Lower lobe of right lung (tissue), 2 donors: ENCODE results near the gene ACADS. TPM values are rescaled to one million over a fixed set of nuclear protein-coding genes. Genes with fewer than 3 reads are reported as not detected.

Experiments
- ATAC-seq, 2 donors: fragments of 200-7000 bp; cut with Tn5 transposase; one replicate each; pipeline ENCODE4 v1.9.1; 2020 to 2022; ENCODE audit warnings: mild to moderate bottlenecking in 2 of 2, moderate library complexity in 2 of 2
- DNase-seq: peaks from one replicate; pipeline ENCODE4 v3.0.0-alpha.2; 2020
- H3K27ac ChIP-seq: fragments of 200-600 bp; one replicate; pipeline ENCODE4 v1.8.0; 2022
- H3K27me3 ChIP-seq: fragments of 200-600 bp; one replicate; pipeline ENCODE4 v1.8.0; 2022; ENCODE audit warnings: low read depth
- H3K36me3 ChIP-seq: fragments of 200-600 bp; one replicate; pipeline ENCODE4 v1.8.0; 2022; ENCODE audit warnings: mild to moderate bottlenecking
- H3K4me1 ChIP-seq: fragments of 200-600 bp; one replicate; pipeline ENCODE4 v1.8.0; 2022
- H3K4me3 ChIP-seq: fragments of 200-600 bp; one replicate; pipeline ENCODE4 v1.8.0; 2022; ENCODE audit warnings: mild to moderate bottlenecking
- H3K9me3 ChIP-seq: fragments of 200-600 bp; one replicate; pipeline ENCODE4 v1.8.0; 2022
- CTCF ChIP-seq: fragments of 200-600 bp; IDR thresholded peaks from one replicate; pipeline ENCODE4 v1.8.0; 2022; ENCODE audit warnings: antibody characterized with exemption, mild to moderate bottlenecking
- intact Hi-C: fragments of 100-400 bp; cut with DNase I; formaldehyde crosslinking; loops from one replicate; pipeline ENCODE4 v1.11.0; 2022
- total RNA-seq: library from RNA; stranded (reverse); fragmentation: NEBNext Ultra II Directional; extraction: Animal tissue kit (Norgen Biotek cat#: 25700); gene quantifications from one replicate; pipeline ENCODE4 v1.2.1, GENCODE V29; 2021
- donor health status: DM: no; HTN: yes; CAD: no; lungs with severe emphysema.

ACADS gene
- total RNA-seq, 1 donor from 2014 or later = 24.4 TPM

DNA sequence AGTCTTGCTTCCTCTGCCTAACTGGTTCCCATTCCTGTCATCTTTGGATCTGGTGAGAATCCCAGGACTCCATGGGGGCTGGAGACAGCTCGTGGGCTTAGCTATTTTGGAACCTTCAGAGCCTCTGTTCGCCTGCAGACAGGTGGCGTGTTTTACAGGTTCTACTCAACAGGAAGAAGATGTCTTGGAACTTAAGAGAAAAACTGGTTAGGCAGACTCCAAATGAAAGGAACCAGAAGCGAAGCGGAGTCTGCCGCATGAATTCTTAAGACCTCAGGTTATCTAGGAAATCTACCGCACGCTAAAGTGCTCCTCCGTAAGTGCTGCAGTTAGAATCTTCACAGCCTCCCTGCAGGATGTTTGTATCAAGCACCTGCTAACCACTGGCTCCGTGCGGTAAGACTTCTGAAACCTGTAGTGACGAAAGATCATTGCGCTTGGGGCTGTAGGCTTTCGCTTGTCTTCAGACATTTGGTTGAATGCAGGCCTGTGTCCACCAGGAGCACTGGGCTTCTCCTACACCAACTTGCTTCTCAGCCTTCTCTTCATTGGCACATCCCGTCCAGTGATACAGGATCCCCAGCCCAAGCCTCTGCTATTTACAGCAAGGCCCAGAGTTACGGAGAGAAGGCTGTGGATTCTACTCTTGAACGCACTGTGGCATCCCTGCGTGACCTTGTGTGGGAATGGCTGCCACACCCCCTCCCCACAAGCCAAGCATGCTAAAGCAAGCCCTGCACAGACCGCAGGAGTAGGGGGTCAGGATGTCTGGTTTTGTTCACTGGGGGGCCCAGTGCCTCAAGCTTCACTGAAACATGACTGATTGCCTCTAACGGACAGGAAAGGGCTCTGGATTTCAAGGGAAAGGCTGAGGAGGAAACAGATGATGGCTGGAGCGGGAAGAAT, 35.0 kb downstream of the ACADS start:
- no peak for ATAC-seq
- TF ChIP-seq CTCF = no peak
- no peak for DNase-seq

DNA sequence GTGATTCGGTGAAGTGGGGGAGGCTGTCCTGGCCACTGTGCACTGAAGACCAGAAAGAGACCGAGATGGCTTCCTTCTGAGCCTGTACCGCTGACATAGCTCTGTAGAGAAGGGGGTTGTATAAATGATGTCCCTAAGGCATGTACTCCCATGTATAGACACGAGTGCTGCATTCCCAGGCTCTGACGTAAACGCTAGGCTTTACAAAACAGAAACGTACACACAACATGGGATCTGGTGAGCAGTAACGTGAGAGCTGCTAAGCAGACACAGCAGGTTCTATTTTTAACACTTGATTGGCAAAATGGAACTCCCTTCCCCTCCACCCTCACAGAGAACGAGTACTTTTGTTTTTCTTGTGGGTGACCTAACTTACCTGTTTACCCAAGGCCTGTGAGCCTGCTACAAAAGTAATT, 35.9 kb downstream of the ACADS start:
- TF ChIP-seq CTCF = no peak
- H3K27ac ChIP-seq = peak overlapping the region; percentile 71

More for the DNA sequence above, 35.0 kb downstream of the ACADS start:
- Histone ChIP-seq H3K27me3 (no peaks in the 10 kb centered on the region), H3K27ac (peak overlapping the region; percentile 71), H3K36me3 (peaks cover 47% of the 10 kb centered on the region), H3K4me3 (no peak overlapping the region), H3K4me1 (peaks cover 11% of the 10 kb centered on the region), H3K9me3 (no peaks in the 10 kb centered on the region)
- intact Hi-C loops = no loop called here

GRCh38 chr12:120762086-120762485, 36.5 kb downstream of the ACADS start:
- H3K27me3 ChIP-seq = no peaks in the 10 kb centered on the region

More for the DNA sequence above, 35.9 kb downstream of the ACADS start:
- ATAC-seq (peak; percentile 82 to 85), DNase-seq (no peak)
- intact Hi-C loops = no loop called here
- H3K36me3 ChIP-seq = peaks cover 57% of the 10 kb centered on the region
- H3K27me3 ChIP-seq = no peaks in the 10 kb centered on the region
- H3K4me3 ChIP-seq = no peak overlapping the region
- peaks cover 11% of the 10 kb centered on the region for H3K4me1 ChIP-seq
- no peaks in the 10 kb centered on the region for H3K9me3 ChIP-seq

GRCh38 chr12:120763250-120763649, 37.6 kb downstream of the ACADS start:
- no peak for ATAC-seq
- TF ChIP-seq CTCF = no peak
- peaks cover 74% of the 10 kb centered on the region for H3K36me3 ChIP-seq
- no peaks in the 10 kb centered on the region for H3K9me3 ChIP-seq
- peaks cover 22% of the 10 kb centered on the region for H3K4me1 ChIP-seq
- no peak for DNase-seq
- peak overlapping the region; percentile 6 for H3K27ac ChIP-seq
- no peak overlapping the region for H3K4me3 ChIP-seq
- intact Hi-C loops = no loop called here
- no peaks in the 10 kb centered on the region for H3K27me3 ChIP-seq

More at GRCh38 chr12:120762086-120762485, 36.5 kb downstream of the ACADS start:
- DNase-seq (no peak), ATAC-seq (peak; percentile 71 to 92)
- H3K4me1 ChIP-seq = peaks cover 11% of the 10 kb centered on the region
- H3K36me3 ChIP-seq = peaks cover 62% of the 10 kb centered on the region
- intact Hi-C loops = no loop called here
- H3K4me3 ChIP-seq = no peak overlapping the region
- TF ChIP-seq CTCF = no peak
- H3K9me3 ChIP-seq = no peaks in the 10 kb centered on the region
- peak overlapping the region; percentile 71 for H3K27ac ChIP-seq

- H3K36me3 ChIP-seq = peaks cover 83% of the 10 kb centered on the region
- no peak for TF ChIP-seq CTCF
- H3K4me1 ChIP-seq = peaks cover 25% of the 10 kb centered on the region
- no peak for DNase-seq
- no peaks in the 10 kb centered on the region for H3K9me3 ChIP-seq
- ATAC-seq = no peak
- intact Hi-C loops = no loop called here
- H3K4me3 ChIP-seq = no peak overlapping the region
- H3K27ac ChIP-seq = no peak overlapping the region
- no peaks in the 10 kb centered on the region for H3K27me3 ChIP-seq
Measured at GRCh38 chr12:120764816-120765215, 39.2 kb downstream of the ACADS start.
